NCI-H187 treated with DMSO at 0.1 percent for 48 hours (cell line): Measurements from ENCODE around the gene PCK1.

Experiments
- DNase-seq: peaks from one replicate; lab custom pipeline; 2025; lab: John Stamatoyannopoulos, UW

PCK1 gene

GRCh38 chr20:57577679-57578475, 17.0 kb downstream of the PCK1 start:
- no peak for DNase-seq

GRCh38 chr20:57578476-57579165, 17.7 kb downstream of the PCK1 start:
- DNase-seq, result no peak

- DNase-seq, result no peak
Measured at GRCh38 chr20:57579331-57579897, 18.5 kb downstream of the PCK1 start.

GRCh38 chr20:57579898-57580447, 19.1 kb downstream of the PCK1 start:
- no peak for DNase-seq

- DNase-seq, result no peak
Measured at GRCh38 chr20:57580478-57581201, 19.7 kb downstream of the PCK1 start.

- DNase-seq, result no peak
Measured at GRCh38 chr20:57581202-57582028, 20.5 kb downstream of the PCK1 start.

GRCh38 chr20:57582029-57582378, 21.1 kb downstream of the PCK1 start:
- no peak for DNase-seq

- DNase-seq, result no peak
Measured at GRCh38 chr20:57582432-57583288, 21.8 kb downstream of the PCK1 start.

- DNase-seq, result no peak
Measured at GRCh38 chr20:57583289-57584257, 22.7 kb downstream of the PCK1 start.

- DNase-seq, result no peak
Measured at GRCh38 chr20:57584768-57585461, 24.0 kb downstream of the PCK1 start.

GRCh38 chr20:57585466-57586213, 24.7 kb downstream of the PCK1 start:
- DNase-seq, result no peak

- no peak for DNase-seq
Measured at GRCh38 chr20:57586370-57586793, 25.5 kb downstream of the PCK1 start.

GRCh38 chr20:57586943-57587277, 26.0 kb downstream of the PCK1 start:
- DNase-seq, result no peak

- no peak for DNase-seq
Measured at GRCh38 chr20:57587278-57587988, 26.5 kb downstream of the PCK1 start.

- DNase-seq, result no peak
Measured at GRCh38 chr20:57587989-57588377, 27.1 kb downstream of the PCK1 start.

GRCh38 chr20:57588596-57588995, 27.7 kb downstream of the PCK1 start:
- no peak for DNase-seq

- DNase-seq, result no peak
Measured at GRCh38 chr20:57589123-57589727, 28.3 kb downstream of the PCK1 start.
